GM19099 (cell line): Measurements from ENCODE around the gene KIF1C.

Experiments
- POLR2A ChIP-seq: IDR thresholded peaks from 3 replicates; pipeline ENCODE4 v1.6.1; 2011; ENCODE audit warnings: low read depth; ENCODE audit not compliant: insufficient read length; ENCODE audit errors: extremely low read depth

Gene KIF1C

GRCh38 chr17:4997302-4998026 is at the start of gene KIF1C, which contains the start of gene INCA1:
TSS of gene KIF1C (plus strand) at chr17:4997950. CDS start at chr17:5000247, 2,297 bp downstream.
TSS of gene INCA1 (minus strand) at chr17:4997522. CDS start at chr17:4994437, 3,085 bp downstream.
- TF ChIP-seq POLR2A, result peak; percentile 64

- peak; percentile 97 for TF ChIP-seq POLR2A
Observed at GRCh38 chr17:4948166-4948930, 49.4 kb upstream of the KIF1C start, which contains the start of gene PFN1. TSS of gene PFN1 (minus strand) at chr17:4948530. CDS start at chr17:4948394, 136 bp downstream.

- peak; percentile 74 for TF ChIP-seq POLR2A
Observed at GRCh38 chr17:4948931-4949320, 48.8 kb upstream of the KIF1C start.

- TF ChIP-seq POLR2A, result no peak
Observed at GRCh38 chr17:4949321-4950074, 48.3 kb upstream of the KIF1C start.

- peak; percentile 30 for TF ChIP-seq POLR2A
Observed at GRCh38 chr17:4950075-4950745, 47.5 kb upstream of the KIF1C start.

- TF ChIP-seq POLR2A, result peak; percentile 15
Observed at GRCh38 chr17:4950746-4951204, 47.0 kb upstream of the KIF1C start, which contains the start of gene ENO3. TSS of gene ENO3 (plus strand) at chr17:4951119. CDS start at chr17:4951830, 711 bp downstream.

GRCh38 chr17:4951486-4951885 is 46.3 kb upstream of the KIF1C start:
- no peak for TF ChIP-seq POLR2A

- TF ChIP-seq POLR2A, result no peak
Observed at GRCh38 chr17:4953451-4953961, 44.2 kb upstream of the KIF1C start.

- TF ChIP-seq POLR2A, result no peak
Observed at GRCh38 chr17:4955091-4955490, 42.7 kb upstream of the KIF1C start.

- no peak for TF ChIP-seq POLR2A
Observed at GRCh38 chr17:4956493-4957061, 41.2 kb upstream of the KIF1C start.

GRCh38 chr17:4958102-4958501 is 39.6 kb upstream of the KIF1C start:
- no peak for TF ChIP-seq POLR2A

GRCh38 chr17:4959261-4959965 is 38.3 kb upstream of the KIF1C start:
- no peak for TF ChIP-seq POLR2A

GRCh38 chr17:4960279-4960922 is 37.3 kb upstream of the KIF1C start:
- no peak for TF ChIP-seq POLR2A
